Activated T-cell treated with anti-CD3 and anti-CD28 coated beads, Interleukin-2, amount 50 U/mL, for 48 hours (primary cell): ENCODE results near the gene RPGRIP1.
"Not testable (repeated sequence)": the region's sequence is repeated elsewhere in the genome, so short reads cannot be mapped to it uniquely, and the experiment has no call there.

Source experiments
- DNase-seq, 2 experiments: peaks; one replicate each; pipeline ENCODE4 v3.0.0-alpha.2; 2020

Gene RPGRIP1

GRCh38 chr14:21258889-21259787 is 20.7 kb upstream of the RPGRIP1 start:
- no peak for DNase-seq

- no peak for DNase-seq
Measured at GRCh38 chr14:21261824-21262223, 18.1 kb upstream of the RPGRIP1 start.

GRCh38 chr14:21262410-21262809 is 17.5 kb upstream of the RPGRIP1 start:
- DNase-seq: no peak

DNA sequence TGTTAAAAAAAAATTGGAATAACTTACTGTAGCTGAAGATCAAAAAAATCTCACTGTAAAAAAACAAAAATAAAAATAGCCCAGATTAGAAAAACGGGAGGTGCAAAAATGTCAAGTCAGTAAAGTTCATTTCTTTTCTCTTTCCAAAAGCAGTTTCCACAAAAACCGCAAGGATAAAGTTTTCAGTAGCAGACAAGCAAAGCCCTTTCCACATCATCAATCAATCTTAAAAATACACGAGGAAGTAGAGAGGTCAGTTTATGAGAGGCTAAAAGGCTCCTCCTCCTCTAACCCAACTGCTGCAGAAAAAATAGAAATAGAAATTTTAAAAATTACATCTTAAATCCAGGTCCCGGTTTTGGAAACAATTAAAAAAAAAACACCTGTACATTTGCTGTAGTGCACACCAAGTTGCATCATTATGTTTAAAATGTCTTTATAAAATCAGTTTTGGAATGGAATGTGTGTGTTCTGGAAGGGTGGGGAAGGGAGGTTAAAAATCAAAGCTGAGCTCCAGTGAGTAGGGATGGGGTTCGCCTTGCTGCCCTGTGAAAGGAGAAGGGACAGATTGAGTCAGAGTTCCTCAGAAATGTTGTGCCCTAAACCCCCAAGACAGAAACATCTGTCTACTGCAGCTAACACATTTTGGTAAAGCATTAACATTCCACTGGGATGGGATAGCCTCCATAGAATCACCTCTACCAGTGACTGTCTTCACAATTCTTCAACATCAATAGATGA is 16.4 kb upstream of the RPGRIP1 start:
- DNase-seq: no peak

DNA sequence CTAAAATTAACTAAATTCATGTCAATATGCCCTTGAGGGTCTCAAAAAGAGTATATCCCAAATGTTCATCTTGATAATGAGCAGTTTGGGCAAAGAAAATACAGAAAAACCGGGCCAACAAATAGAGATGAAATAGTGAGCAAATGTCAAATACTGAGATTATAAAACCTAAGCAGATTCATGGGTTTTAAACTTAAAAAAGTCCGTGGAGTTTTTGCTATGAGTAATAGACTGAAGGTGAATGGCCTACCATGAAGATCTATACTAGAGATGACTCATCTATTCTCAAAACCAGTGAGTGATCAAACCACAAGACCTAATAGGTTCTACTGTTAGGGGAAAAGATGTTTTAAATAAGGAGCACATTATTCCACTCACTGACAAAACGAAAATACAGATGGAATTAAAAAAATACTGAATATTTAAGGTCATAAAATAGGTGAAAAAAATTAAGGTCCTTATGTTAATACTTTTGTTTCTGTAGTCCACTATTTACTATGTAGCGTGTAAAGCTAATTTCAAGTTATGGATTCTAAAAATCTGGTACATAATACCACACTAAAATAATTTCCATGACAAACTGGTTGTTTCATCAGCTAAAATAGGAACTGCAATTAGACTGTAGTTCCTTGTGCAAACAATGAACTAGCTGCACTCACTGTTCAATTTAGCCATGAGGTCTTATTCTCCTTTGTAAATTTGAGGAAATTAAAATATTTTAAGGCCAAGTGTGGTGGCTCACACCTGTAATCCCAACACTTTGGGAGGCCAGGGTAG is 15.7 kb upstream of the RPGRIP1 start:
- DNase-seq: no peak

- DNase-seq: no peak
Measured at GRCh38 chr14:21267431-21267845, 12.4 kb upstream of the RPGRIP1 start.

DNA sequence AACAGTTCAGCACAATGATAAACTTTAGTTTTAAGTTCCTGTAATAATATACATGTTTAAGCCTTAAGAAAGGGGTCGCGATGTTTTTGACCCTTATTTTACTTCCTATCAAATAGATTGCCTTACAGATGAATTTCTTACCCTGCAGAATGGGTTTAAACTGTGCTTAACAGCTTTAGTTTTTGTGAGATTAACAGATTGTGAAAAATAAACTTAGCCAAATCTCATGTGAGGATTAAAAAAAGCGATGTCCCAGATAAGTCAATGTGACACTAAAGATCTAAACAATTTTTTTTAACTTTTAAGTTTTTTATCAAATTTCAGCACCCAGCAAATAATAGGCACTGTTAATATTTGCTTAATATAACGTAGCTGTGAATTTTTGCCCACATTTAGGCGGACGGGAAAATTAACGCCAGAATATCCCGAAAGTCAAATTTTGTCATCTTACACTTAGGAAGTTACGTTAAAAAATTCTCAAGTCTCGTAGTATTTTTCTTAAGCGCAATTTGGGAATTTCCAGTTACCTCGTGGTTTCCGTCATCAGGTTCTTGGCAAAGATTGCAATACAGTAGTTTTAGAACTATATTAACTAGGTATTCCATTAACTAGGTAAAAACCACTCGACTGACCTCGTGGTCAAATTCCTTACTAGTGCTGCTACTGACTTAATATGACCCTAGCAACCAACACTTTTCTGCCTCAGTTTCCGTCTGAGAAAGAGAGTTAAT is 11.8 kb upstream of the RPGRIP1 start:
- no peak for DNase-seq

GRCh38 chr14:21268617-21269251 is 11.1 kb upstream of the RPGRIP1 start:
- DNase-seq: peak in 1 of 2 experiments; percentile 44

GRCh38 chr14:21269252-21270046 is 10.4 kb upstream of the RPGRIP1 start, which contains the start of gene HNRNPC:
HNRNPC (minus strand) TSS chr14:21269442; CDS start chr14:21234193, 35,249 bp downstream.
- peak; percentile 100 for DNase-seq

DNA sequence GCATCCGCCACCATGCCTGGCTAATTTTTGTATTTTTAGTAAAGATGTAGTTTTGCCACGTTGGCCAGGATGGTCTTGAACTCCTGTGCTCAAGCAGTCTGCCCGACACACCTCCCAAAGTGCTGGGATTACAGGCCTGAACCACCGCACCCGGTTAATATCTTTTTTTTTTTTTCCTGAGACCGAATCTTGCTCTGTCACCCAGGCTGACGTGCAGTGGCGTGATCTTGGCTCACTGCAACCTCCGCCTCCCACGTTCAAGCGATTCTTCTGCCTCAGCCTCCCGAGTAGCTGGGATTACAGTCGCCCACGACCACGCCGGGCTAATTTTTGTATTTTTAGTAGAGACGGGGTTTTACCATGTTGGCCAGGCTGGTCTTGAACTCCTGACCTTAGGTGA is 7.2 kb upstream of the RPGRIP1 start:
- not testable (repeated sequence) for DNase-seq

DNA sequence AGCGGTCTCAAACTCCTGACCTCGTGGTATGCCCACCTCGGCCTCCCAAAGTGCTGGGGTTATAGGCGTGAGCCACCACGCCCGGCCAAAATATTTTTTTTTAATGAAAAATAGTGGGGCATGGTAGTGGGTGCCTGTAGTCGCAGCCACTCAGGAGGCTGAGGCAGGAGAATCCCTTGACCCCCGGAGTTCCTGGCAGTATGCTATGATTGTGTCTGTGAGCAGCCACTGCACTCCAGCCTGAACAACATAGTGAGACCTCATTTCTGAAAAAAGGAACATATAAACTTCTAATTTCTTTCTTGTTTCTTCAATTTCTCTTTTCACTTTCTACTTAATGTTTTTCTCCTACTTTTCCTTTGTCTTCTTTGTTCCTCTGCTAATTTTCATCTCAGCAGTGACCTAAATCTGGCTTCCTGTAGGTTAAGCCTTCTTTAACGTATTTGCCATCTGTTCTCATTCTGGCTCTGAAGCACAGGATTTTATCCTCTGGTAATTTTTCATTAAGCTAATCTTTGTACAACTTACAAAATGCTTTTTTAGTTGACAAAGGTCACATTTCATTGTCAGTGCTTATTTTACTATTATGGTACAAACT is 4.5 kb upstream of the RPGRIP1 start:
- no peak for DNase-seq

- DNase-seq: no peak
Measured at GRCh38 chr14:21278632-21279031, 1.3 kb upstream of the RPGRIP1 start.

DNA sequence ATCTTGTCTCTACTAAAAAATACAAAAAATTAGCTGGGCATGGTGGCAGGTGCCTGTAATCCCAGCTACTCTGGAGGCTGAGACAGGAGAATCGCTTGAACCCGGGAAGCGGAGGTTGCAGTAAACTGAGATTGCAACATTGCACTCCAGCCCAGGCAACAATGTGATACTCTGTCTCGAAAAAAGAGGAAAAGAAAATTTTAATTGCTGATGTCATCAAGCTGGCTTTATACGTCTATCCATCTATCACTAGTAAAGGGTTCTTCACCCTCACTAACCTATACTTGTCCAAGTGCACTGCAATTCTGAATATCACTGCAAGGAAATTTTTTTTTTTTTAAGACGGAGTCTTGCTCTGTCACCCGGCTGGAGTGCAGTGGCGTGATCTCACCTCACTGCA is 2.0 kb downstream of the RPGRIP1 start:
- not testable (repeated sequence) for DNase-seq

DNA sequence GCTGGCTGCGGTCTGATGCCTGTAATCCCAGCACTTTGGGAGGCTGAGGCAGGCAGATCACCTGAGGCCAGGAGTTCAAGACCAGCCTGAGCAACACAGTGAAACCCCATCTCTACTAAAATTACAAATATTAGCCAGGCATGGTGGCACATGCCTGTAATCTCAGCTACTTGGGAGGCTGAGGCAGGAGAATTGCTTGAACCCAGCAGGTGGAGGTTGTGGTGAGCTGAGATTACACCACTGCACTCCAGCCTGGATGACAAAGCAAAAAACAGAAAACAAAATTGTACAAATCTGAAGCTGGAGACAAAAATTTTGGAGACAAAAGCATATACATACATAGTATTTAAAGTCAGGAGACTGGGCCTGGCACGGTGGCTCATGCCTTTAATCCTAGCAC is 6.6 kb downstream of the RPGRIP1 start:
- DNase-seq: not testable (repeated sequence)

DNA sequence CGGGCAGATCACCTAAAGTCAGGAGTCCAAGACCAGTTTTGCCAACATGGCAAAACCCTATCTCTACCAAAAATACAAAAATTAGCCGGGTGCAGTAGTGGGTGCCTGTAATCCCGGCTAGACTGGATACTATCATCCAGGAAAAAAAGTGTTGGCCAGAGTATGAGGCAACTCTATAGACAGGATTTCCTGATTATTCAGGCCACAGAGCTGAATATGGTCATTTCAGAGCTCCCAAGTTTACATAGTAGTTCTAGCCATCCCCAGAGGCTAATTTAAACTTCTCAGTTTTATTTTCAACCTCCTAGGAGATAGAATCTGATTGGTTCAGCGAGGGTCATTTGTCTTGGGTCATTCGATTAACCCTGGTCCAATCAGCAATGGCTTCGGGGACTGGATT is 7.3 kb downstream of the RPGRIP1 start:
- no peak for DNase-seq

DNA sequence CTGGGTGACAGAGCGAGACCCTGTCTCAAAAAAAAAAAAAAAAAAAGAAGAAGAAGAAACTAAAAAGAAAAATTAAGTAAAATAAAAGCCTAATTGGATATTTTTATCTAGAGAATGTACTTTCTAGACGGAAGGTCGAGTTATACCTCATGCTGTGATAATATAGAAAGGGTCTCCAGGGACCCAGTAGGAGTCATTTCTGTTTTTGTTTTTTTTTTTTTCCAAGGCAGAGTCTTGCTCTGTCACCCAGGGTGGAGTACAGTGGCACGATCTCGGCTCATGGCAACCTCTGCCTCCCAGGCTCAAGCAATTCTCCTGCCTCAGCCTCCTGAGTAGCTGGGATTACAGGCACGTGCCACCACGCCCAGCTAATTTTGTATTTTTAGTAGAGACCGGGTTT is 14.1 kb downstream of the RPGRIP1 start:
- DNase-seq: not testable (repeated sequence)

DNA sequence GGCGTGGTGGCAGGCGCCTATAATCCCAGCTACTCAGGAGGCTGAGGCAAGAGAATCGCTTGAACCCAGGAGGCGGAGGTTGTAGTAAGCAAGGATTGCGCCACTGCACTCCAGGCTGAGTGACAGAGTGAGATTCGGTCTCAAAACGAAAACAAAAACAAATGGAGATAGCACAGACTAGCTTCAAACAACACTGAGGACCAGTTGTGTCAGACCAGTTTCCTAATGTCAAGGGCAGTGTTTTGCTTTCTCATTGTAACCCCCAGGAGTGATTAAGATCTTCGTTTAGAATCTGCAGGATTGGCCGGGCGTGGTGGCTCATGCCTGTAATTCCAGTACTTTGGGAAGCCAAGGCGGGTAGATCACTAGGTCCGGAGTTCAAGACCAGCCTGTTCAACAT is 18.5 kb downstream of the RPGRIP1 start:
- no peak for DNase-seq

DNA sequence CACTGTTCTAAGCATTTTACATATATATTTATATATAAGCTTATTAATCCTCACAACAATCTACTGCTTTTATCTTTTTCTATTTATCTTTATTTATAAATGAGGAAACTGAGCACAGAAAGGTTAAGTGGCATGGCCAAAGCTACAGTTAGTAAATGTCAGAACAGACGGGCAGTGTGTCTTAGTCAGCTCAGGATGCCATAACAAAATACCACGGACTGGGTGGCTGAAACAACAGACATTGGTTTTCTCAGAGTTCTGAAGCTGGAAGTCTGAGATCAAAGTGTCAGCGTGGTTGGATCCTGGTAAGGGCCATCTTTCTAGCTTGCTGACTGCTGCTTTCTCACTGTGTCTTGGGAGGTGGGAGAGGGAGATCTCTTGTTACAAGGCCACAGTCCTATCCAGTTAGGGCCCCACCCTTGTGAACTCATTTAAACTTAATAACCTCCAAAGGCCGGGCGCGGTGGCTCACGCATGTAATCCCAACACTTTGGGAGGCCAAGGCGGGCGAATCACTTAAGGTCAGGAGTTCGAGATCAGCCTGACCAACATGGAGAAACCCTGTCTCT is 19.8 kb downstream of the RPGRIP1 start:
- no peak for DNase-seq

- DNase-seq: peak; percentile 32 to 53
Measured at GRCh38 chr14:21300892-21301291, 21.0 kb downstream of the RPGRIP1 start.
